IMR-90 (cell line): Measurements from ENCODE around the gene SLC26A11. TPM values are rescaled to one million over a fixed set of nuclear protein-coding genes. Genes with fewer than 3 reads are reported as not detected.

Experiments used
- ATAC-seq: fragments of 200-7000 bp; cut with Tn5 transposase; 2 replicates; pipeline ENCODE4 v1.9.1; 2020; ENCODE audit warnings: low read depth, mild to moderate bottlenecking, moderate library complexity
- BruUV-seq: library from RNA; stranded (reverse); fragments of 400-500 nt; replicated peaks from 2 replicates; lab custom pipeline; 2021; lab: Mats Ljungman, UMichigan
- CTCF ChIA-PET: fragments of 300-600 bp; formaldehyde crosslinking; extraction: SDS; loops from one replicate; lab custom pipeline; 2021; ENCODE audit warnings: antibody characterized with exemption; lab: Yijun Ruan, JAX
- POLR2A ChIA-PET: fragments of 300-600 bp; sonication (Branson Sonifier 250); formaldehyde crosslinking; loops from one replicate; lab custom pipeline; 2022; ENCODE audit warnings: antibody characterized with exemption; ENCODE audit not compliant: unreplicated experiment; lab: Charles Lee
- DNase-seq: peaks from one replicate; pipeline ENCODE4 v3.0.0; 2013
- H2AFZ ChIP-seq: replicated peaks from 2 replicates; pipeline ENCODE3; 2013; ENCODE audit warnings: low read length, mild to moderate bottlenecking; ENCODE audit not compliant: poor library complexity
- H2AK5ac ChIP-seq: 2 replicates; pipeline ENCODE4 v1.6.1; 2013; ENCODE audit warnings: low read depth, low read length, inconsistent platforms
- H2AK9ac ChIP-seq: replicated peaks from 2 replicates; pipeline ENCODE3; 2013; ENCODE audit warnings: mild to moderate bottlenecking, low read depth, low read length, moderate library complexity; ENCODE audit not compliant: poor library complexity
- H2BK120ac ChIP-seq: 2 replicates; pipeline ENCODE4 v1.6.1; 2013; ENCODE audit warnings: low read depth, low read length, inconsistent platforms
- H2BK15ac ChIP-seq: 3 replicates; pipeline ENCODE4 v1.6.1; 2013; ENCODE audit warnings: low read depth, low read length, inconsistent platforms
- H2BK20ac ChIP-seq: 2 replicates; pipeline ENCODE4 v1.6.1; 2013; ENCODE audit warnings: low read depth, mild to moderate bottlenecking, inconsistent platforms, low read length, moderate library complexity
- H2BK5ac ChIP-seq: 2 replicates; pipeline ENCODE4 v1.6.1; 2013; ENCODE audit warnings: mild to moderate bottlenecking, low read depth, low read length, inconsistent platforms; ENCODE audit not compliant: poor library complexity, severe bottlenecking
- H3K14ac ChIP-seq: replicated peaks from 2 replicates; pipeline ENCODE4 v1.6.1; 2013; ENCODE audit warnings: low read depth, low read length, inconsistent platforms
- H3K18ac ChIP-seq: 2 replicates; pipeline ENCODE4 v1.6.1; 2013; ENCODE audit warnings: low read depth, low read length, control low read depth
- H3K23ac ChIP-seq: 2 replicates; pipeline ENCODE4 v1.6.1; 2013; ENCODE audit warnings: low read depth, low read length, inconsistent platforms
- H3K27ac ChIP-seq: 2 replicates; pipeline ENCODE4 v1.5.1; 2013; ENCODE audit warnings: mild to moderate bottlenecking, control low read depth, low read length; ENCODE audit not compliant: insufficient read depth
- H3K27me3 ChIP-seq: 2 replicates; pipeline ENCODE4 v1.6.1; 2013; ENCODE audit warnings: low read length; ENCODE audit not compliant: control insufficient read depth, insufficient read depth
- H3K36me3 ChIP-seq: 2 replicates; pipeline ENCODE4 v1.6.1; 2013; ENCODE audit warnings: low read length, mixed read lengths; ENCODE audit not compliant: control insufficient read depth, insufficient read depth
- H3K4ac ChIP-seq: 2 replicates; pipeline ENCODE4 v1.6.1; 2013; ENCODE audit warnings: low read depth, low read length, inconsistent platforms
- H3K4me1 ChIP-seq: 2 replicates; pipeline ENCODE4 v1.6.1; 2013; ENCODE audit warnings: low read length, mixed read lengths; ENCODE audit not compliant: control insufficient read depth, insufficient read depth
- H3K4me2 ChIP-seq: 2 replicates; pipeline ENCODE4 v1.6.1; 2013; ENCODE audit warnings: low read depth, mild to moderate bottlenecking, control low read depth, low read length, moderate library complexity
- H3K4me3 ChIP-seq: 2 replicates; pipeline ENCODE4 v1.5.1; 2013; ENCODE audit warnings: low read depth, mild to moderate bottlenecking, control low read depth, low read length, moderate library complexity; ENCODE audit not compliant: insufficient read depth
- H3K56ac ChIP-seq: 2 replicates; pipeline ENCODE4 v1.6.1; 2013; ENCODE audit warnings: low read length, inconsistent platforms; ENCODE audit not compliant: insufficient read depth; ENCODE audit errors: extremely low read depth
- H3K79me1 ChIP-seq, 2 experiments: 2 replicates each; pipeline ENCODE4 v1.6.1; 2013; ENCODE audit warnings: low read length in 2 of 2, inconsistent platforms in 1 of 2, low read depth in 1 of 2
- H3K9ac ChIP-seq: 2 replicates; pipeline ENCODE4 v1.6.1; 2013; ENCODE audit warnings: low read depth, low read length, control low read depth
- H3K9me1 ChIP-seq: 2 replicates; pipeline ENCODE4 v1.6.1; 2013; ENCODE audit warnings: low read length, inconsistent platforms; ENCODE audit not compliant: insufficient read depth
- H3K9me3 ChIP-seq: 2 replicates; pipeline ENCODE4 v1.6.1; 2013; ENCODE audit warnings: low read length; ENCODE audit not compliant: control insufficient read depth, insufficient read depth
- H4K20me1 ChIP-seq: 2 replicates; pipeline ENCODE4 v1.6.1; 2013; ENCODE audit warnings: low read length, inconsistent platforms; ENCODE audit not compliant: insufficient read depth
- H4K5ac ChIP-seq: 2 replicates; pipeline ENCODE4 v1.6.1; 2013; ENCODE audit warnings: mild to moderate bottlenecking, low read depth, low read length, control low read depth
- H4K8ac ChIP-seq, 2 experiments: 2 replicates each; pipeline ENCODE4 v1.6.1; 2013; ENCODE audit warnings: low read depth in 2 of 2, low read length in 2 of 2, control low read depth in 1 of 2, inconsistent platforms in 1 of 2
- H4K91ac ChIP-seq: 2 replicates; pipeline ENCODE4 v1.6.1; 2013; ENCODE audit warnings: low read depth, low read length, inconsistent platforms; ENCODE audit not compliant: insufficient read depth
- BHLHE40 ChIP-seq: fragments of 150-350 bp; IDR thresholded peaks from 2 replicates; pipeline ENCODE4 v1.6.1; 2016; ENCODE audit warnings: mild to moderate bottlenecking, low read depth, low read length
- CEBPB ChIP-seq: IDR thresholded peaks from 2 replicates; pipeline ENCODE4 v1.6.1; 2012; ENCODE audit warnings: low read depth, low read length, improper control_type of control experiment
- CHD1 ChIP-seq: IDR thresholded peaks from 2 replicates; pipeline ENCODE4 v1.6.1; 2012; ENCODE audit warnings: low read depth, low read length, improper control_type of control experiment
- CTCF ChIP-seq: conservative IDR thresholded peaks from 2 replicates; pipeline ENCODE4 v1.5.1; 2012; ENCODE audit warnings: mild to moderate bottlenecking, low read depth, low read length, improper control_type of control experiment
- MAFK ChIP-seq: IDR thresholded peaks from 2 replicates; pipeline ENCODE4 v1.6.1; 2012; ENCODE audit warnings: low read depth, low read length, improper control_type of control experiment
- MXI1 ChIP-seq: IDR thresholded peaks from 2 replicates; pipeline ENCODE4 v1.6.1; 2012; ENCODE audit warnings: low read depth, mild to moderate bottlenecking, low read length, moderate library complexity, borderline replicate concordance
- NFE2L2 ChIP-seq: fragments of 150-350 bp; IDR thresholded peaks from 2 replicates; pipeline ENCODE4 v1.6.1; 2016; ENCODE audit warnings: low read depth, mild to moderate bottlenecking, low read length
- POLR2A ChIP-seq: IDR thresholded peaks from 2 replicates; pipeline ENCODE4 v1.6.1; 2012; ENCODE audit warnings: mild to moderate bottlenecking, low read depth, low read length
- RAD21 ChIP-seq: IDR thresholded peaks from 2 replicates; pipeline ENCODE4 v1.6.1; 2012; ENCODE audit warnings: low read length, improper control_type of control experiment
- SMC3 ChIP-seq: fragments of 150-350 bp; IDR thresholded peaks from 2 replicates; pipeline ENCODE4 v1.6.1; 2016; ENCODE audit warnings: low read depth, mild to moderate bottlenecking, antibody characterized with exemption, low read length, moderate library complexity
- USF2 ChIP-seq: fragments of 150-350 bp; IDR thresholded peaks from 2 replicates; pipeline ENCODE4 v1.6.1; 2017; ENCODE audit warnings: mild to moderate bottlenecking, antibody characterized with exemption, low read length, low read depth
- WGBS, 2 experiments: methylation state at CpG; one replicate each; pipeline versions ENCODE4 v1.1.5 to v1.1.7; 2013; ENCODE audit warnings: missing lambda C conversion rate in 2 of 2; ENCODE audit not compliant: insufficient read length in 1 of 2; ENCODE audit errors: extremely low coverage in 2 of 2; 5-methylcytosine and 5-hydroxymethylcytosine counted together
- dilution Hi-C: fragments of 300-500 bp; cut with HindIII; formaldehyde crosslinking; loops from one replicate; pipeline ENCODE4 v1.14.3; 2018; ENCODE audit warnings: low sequenced_read_pairs; ENCODE audit not compliant: unreplicated experiment
- in situ Hi-C: fragments of 300-500 bp; cut with MboI; formaldehyde crosslinking; loops from 3 replicates; pipeline ENCODE4 v1.14.3; 2019; ENCODE audit warnings: low sequenced_read_pairs, inconsistent platforms, mixed read lengths
- intact Hi-C: fragments of 100-400 bp; cut with micrococcal nuclease; formaldehyde crosslinking; loops from 2 replicates; pipeline ENCODE4 v1.10.0; 2022
- polyA plus RNA-seq, 3 experiments: library from polyadenylated mRNA; depleted of rRNA; stranded (reverse); fragments of >200 nt; gene quantifications; 2 replicates each; pipeline ENCODE4 v1.2.3, GENCODE V29; 2012; ENCODE audit warnings: low replicate concordance in 1 of 3
- total RNA-seq: library from RNA; depleted of rRNA; stranded (reverse); fragments of >200 nt; gene quantifications from 2 replicates; pipeline ENCODE4 v1.2.3, GENCODE V29; 2012
- TF ChIP-seq, protein P1 (sequence below): fragments of 150-350 bp; IDR thresholded peaks from 2 replicates; pipeline ENCODE4 v1.6.1; 2016; ENCODE audit warnings: low read depth, mild to moderate bottlenecking, low read length, moderate library complexity, borderline replicate concordance

The SLC26A11 gene
- total and polyA plus RNA-seq, 2 of the 4 experiments (the other 2 are of a cell fraction) = 3.2 to 15.6 TPM

DNA sequence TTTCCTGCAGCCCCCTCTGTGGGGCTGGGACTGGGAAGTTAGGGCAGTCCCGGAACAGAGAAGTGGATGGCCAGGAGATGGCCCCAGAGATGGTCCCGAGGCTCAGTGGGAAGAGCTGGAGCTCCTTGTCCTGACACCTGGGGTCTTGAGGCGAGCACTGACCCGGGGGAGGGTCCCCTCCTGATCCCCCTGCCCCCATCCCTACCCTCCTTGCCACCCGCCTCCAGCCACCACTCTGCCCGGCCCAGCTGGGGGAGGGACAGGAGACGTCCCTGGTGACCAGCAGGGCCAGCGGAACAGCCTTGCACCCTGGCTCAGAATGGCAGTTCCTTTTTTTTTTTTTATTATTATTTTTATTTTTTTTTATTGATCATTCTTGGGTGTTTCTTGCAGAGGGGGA is 26.5 kb downstream of the SLC26A11 start:
- Histone ChIP-seq H2BK120ac (no peak overlapping the region), H3K79me1 (no peaks in the 10 kb centered on the region), H3K4me1 (no peaks in the 10 kb centered on the region), H2BK15ac (no peak overlapping the region), H2AFZ (no peak overlapping the region), H3K36me3 (peaks cover 51% of the 10 kb centered on the region), H3K27ac (no peak overlapping the region), H3K14ac (no peak overlapping the region), H3K56ac (no peak overlapping the region), H3K18ac (no peak overlapping the region), H2BK20ac (no peak overlapping the region), H3K9ac (no peak overlapping the region), H2AK9ac (no peak overlapping the region), H3K9me3 (no peaks in the 10 kb centered on the region), H3K4me2 (no peak overlapping the region), H3K27me3 (no peaks in the 10 kb centered on the region), H3K4ac (no peak overlapping the region), H2BK5ac (no peak overlapping the region), H3K9me1 (0 out of 2 replicates have a peak, but pooled peaks cover 2% of the 10 kb centered on the region), H4K5ac (no peak overlapping the region), H4K20me1 (no peaks in the 10 kb centered on the region), H4K8ac (no peak overlapping the region), H4K91ac (no peak overlapping the region), H3K23ac (no peak overlapping the region), H3K4me3 (no peak overlapping the region), H2AK5ac (no peak overlapping the region)
- POLR2A ChIA-PET = no interaction called here
- TF ChIP-seq MAFK = no peak
- no peak for TF ChIP-seq USF2
- no peak for TF ChIP-seq CHD1
- no peak for TF ChIP-seq POLR2A
- no peak for TF ChIP-seq CEBPB
- no peak for TF ChIP-seq RAD21
- no peak for TF ChIP-seq BHLHE40
- no peak for TF ChIP-seq CTCF
- TF ChIP-seq, protein P1, sequence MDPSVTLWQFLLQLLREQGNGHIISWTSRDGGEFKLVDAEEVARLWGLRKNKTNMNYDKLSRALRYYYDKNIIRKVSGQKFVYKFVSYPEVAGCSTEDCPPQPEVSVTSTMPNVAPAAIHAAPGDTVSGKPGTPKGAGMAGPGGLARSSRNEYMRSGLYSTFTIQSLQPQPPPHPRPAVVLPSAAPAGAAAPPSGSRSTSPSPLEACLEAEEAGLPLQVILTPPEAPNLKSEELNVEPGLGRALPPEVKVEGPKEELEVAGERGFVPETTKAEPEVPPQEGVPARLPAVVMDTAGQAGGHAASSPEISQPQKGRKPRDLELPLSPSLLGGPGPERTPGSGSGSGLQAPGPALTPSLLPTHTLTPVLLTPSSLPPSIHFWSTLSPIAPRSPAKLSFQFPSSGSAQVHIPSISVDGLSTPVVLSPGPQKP = no peak
- no peak for TF ChIP-seq SMC3
- TF ChIP-seq NFE2L2 = no peak
- no peak for TF ChIP-seq MXI1
- BruUV-seq = no TSS peak
- dilution Hi-C loops (no loop called here), intact Hi-C loops (no loop called here), in situ Hi-C loops (no loop called here)
- WGBS, 2 experiments = no CpG with 5 or more reads among the region's 8 CpGs
- CTCF ChIA-PET = no interaction called here
- ATAC-seq = no peak
- no peak for DNase-seq
